Chondrocyte (in vitro differentiated cells): ENCODE measurements around the gene TPP2. TPM values are rescaled to one million over a fixed set of nuclear protein-coding genes. Genes with fewer than 3 reads are reported as not detected.

Experiments used
- DNase-seq: peaks from one replicate; pipeline ENCODE4 v3.0.0; 2021; ENCODE audit warnings: mixed read lengths, low spot score
- H3K27ac Mint-ChIP-seq: one replicate; pipeline ENCODE4 v1.8.0; 2021; ENCODE audit warnings: mild to moderate bottlenecking, moderate library complexity, mixed read lengths; ENCODE audit not compliant: unreplicated experiment
- H3K27me3 Mint-ChIP-seq: 2 replicates; pipeline ENCODE4 v1.8.0; 2021; ENCODE audit warnings: low read depth, mixed read lengths
- H3K36me3 Mint-ChIP-seq: 2 replicates; pipeline ENCODE4 v1.8.0; 2021; ENCODE audit warnings: low read depth, mixed read lengths
- H3K4me1 Mint-ChIP-seq: 2 replicates; pipeline ENCODE4 v1.8.0; 2021; ENCODE audit warnings: low read depth, mild to moderate bottlenecking, mixed read lengths
- H3K4me3 Mint-ChIP-seq: one replicate; pipeline ENCODE4 v1.8.0; 2021; ENCODE audit warnings: mild to moderate bottlenecking, moderate library complexity, mixed read lengths; ENCODE audit not compliant: unreplicated experiment
- H3K9me3 Mint-ChIP-seq: 2 replicates; pipeline ENCODE4 v1.8.0; 2021; ENCODE audit warnings: low read depth, mixed read lengths
- total RNA-seq: library from RNA; stranded (reverse); gene quantifications from 3 replicates; pipeline ENCODE4 v1.2.1, GENCODE V29; 2021
- TF ChIP-seq, protein P1 (sequence below): fragments of 200-600 bp; sonication (generic); IDR thresholded peaks from 2 replicates; pipeline ENCODE4 v1.5.0; 2021; ENCODE audit warnings: antibody characterized with exemption, mild to moderate bottlenecking, moderate library complexity

The TPP2 gene
- total RNA-seq, 1 donor from 2014 or later = 27.8 TPM

DNA sequence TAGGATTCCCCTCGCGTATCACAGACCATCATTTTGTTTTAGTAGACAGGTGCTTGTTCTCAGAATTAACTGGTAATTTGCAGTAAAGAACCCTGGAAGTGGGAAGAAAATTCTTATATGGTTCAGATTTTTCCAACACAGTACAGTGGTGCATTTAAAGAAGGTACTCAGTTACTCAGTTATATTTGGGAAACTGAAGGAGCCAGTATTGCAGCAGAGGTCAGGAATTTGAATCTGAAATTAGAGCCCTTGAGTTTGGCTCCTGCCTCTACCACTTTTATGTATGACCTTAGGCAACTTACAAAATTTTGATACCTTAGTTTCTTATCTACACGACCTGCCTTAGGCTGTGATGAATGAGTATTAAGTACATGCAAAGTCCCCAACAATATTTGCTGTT lies 78.3 kb downstream of the TPP2 start:
- DNase-seq = no peak
- TF ChIP-seq, protein P1, sequence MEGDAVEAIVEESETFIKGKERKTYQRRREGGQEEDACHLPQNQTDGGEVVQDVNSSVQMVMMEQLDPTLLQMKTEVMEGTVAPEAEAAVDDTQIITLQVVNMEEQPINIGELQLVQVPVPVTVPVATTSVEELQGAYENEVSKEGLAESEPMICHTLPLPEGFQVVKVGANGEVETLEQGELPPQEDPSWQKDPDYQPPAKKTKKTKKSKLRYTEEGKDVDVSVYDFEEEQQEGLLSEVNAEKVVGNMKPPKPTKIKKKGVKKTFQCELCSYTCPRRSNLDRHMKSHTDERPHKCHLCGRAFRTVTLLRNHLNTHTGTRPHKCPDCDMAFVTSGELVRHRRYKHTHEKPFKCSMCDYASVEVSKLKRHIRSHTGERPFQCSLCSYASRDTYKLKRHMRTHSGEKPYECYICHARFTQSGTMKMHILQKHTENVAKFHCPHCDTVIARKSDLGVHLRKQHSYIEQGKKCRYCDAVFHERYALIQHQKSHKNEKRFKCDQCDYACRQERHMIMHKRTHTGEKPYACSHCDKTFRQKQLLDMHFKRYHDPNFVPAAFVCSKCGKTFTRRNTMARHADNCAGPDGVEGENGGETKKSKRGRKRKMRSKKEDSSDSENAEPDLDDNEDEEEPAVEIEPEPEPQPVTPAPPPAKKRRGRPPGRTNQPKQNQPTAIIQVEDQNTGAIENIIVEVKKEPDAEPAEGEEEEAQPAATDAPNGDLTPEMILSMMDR = no peak
- Mint-ChIP-seq H3K4me1 (no peaks in the 10 kb centered on the region), H3K36me3 (peaks cover 34% of the 10 kb centered on the region), H3K27ac (no peak overlapping the region), H3K27me3 (no peaks in the 10 kb centered on the region), H3K4me3 (no peak overlapping the region), H3K9me3 (peaks cover 9% of the 10 kb centered on the region)

DNA sequence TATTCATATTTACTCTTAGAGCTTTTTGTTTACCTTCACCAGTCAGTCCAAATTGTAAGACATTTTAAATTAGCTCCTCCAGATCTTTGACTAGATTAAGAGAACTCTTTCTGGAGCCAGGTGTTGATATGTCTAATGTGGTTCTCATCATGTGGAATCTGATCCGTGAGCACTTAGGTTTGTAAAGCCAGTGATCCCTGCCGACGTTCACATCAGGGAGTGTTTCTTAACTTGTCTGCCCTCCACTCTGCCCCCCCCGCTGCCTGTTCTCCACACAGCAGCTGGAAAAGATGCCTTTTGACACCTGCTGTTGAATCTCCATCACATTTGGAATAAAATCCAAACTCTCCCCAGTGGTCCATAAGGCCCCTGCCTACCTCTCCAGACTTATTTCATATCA lies 80.3 kb downstream of the TPP2 start:
- Mint-ChIP-seq H3K27ac (no peak overlapping the region), H3K4me1 (no peaks in the 10 kb centered on the region), H3K9me3 (peaks cover 11% of the 10 kb centered on the region), H3K27me3 (no peaks in the 10 kb centered on the region), H3K4me3 (no peak overlapping the region), H3K36me3 (peaks cover 35% of the 10 kb centered on the region)
- no peak for DNase-seq
- TF ChIP-seq, protein P1 = no peak

DNA sequence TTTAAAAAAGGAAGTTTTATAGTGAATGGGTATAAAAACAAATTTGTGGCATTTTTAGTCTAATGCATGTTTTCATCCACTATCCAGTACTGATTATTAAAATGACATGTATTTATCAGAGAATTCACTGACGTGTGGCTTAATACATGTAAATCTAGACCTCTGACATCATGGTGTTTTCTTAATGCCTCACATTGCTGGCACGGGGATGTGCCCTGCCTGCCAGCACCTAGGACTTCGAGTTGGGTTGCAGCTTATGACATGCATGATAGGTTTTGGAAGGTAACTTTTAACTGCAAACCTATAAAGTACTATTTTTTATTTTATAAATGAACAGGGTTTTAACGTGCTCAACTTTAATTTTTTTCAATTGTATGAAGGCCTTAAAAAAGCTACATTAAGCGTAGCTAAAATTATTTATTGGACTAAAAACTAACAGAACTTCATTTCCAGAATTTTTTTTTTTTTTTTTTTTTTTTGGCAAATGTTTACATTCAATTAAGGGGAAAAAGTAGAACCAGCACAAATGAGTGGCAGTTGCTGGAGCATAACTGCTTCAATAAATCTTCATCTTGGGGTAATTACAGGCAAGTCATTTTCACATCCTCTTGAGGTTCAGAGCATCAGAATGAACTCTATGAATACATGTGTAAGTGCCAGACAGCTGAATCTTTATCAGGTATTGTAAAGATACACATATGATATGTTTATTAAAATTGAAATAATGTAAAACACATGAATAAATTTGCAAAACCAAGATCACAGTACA lies 81.7 kb downstream of the TPP2 start:
- Mint-ChIP-seq H3K4me1 (no peaks in the 10 kb centered on the region), H3K27ac (no peak overlapping the region), H3K36me3 (peaks cover 34% of the 10 kb centered on the region), H3K4me3 (no peak overlapping the region), H3K9me3 (peaks cover 11% of the 10 kb centered on the region), H3K27me3 (no peaks in the 10 kb centered on the region)
- DNase-seq = no peak
- TF ChIP-seq, protein P1 = no peak

DNA sequence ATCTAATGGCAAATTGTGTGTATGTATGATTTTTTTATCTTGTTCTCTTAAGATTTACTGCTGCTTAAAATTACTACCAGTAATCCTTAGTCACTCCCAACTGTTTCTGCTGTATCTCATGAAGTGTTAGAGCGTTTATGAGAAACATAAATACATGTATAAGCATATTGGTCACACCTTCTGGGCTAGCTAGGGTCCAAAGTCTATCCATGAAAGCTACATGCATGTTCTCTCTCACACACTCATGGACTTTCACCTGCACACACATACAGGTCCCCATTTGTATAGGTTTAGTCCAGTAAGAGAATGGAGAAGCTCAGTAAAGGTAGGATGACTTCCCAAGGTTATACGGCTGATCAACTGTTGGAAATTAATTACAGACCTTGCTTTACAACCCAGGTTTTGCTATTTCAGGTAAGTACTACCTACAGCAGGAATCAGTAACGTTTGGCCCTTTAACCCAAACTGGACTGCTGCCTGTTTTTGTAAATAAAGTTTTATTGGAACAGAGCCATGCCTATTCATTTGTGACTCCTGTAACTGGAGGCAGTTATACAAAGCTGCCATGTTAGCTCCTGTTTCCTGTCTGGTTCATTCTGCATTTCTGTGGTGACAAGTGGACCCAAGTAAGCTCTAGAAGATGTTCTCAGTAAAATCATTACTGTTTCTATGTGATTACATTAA lies 82.8 kb downstream of the TPP2 start:
- Mint-ChIP-seq H3K4me3 (no peak overlapping the region), H3K27me3 (no peaks in the 10 kb centered on the region), H3K4me1 (no peaks in the 10 kb centered on the region), H3K27ac (no peak overlapping the region), H3K9me3 (peaks cover 11% of the 10 kb centered on the region), H3K36me3 (peaks cover 31% of the 10 kb centered on the region)
- TF ChIP-seq, protein P1 = no peak
- DNase-seq = no peak

DNA sequence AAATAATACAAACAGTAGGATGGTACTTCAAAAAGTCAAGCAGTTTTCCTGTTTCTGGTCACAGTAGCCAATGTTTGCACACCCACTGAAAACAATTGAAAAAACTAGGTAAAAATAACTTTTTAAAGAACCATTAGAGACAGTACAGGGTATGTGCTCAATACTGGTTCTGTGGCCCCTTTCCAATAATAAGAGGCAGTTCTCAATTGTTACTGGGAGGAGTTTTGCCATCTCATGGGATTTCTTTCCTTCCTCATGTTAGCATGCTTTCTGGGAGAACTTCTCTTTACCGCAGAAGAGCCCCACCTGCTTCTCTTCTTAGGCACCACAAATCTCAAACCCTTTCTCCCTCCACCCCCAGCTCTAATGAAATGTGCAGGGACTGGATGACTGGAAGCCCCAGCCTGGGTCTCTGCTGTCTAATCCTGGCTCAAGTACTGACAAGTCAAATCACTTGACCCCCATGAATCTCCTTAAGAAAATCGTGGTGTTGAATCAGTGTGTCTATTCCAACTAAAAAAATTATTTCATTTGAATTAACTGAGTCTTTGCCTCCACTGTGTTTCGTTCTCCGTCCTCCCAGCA lies 83.4 kb downstream of the TPP2 start:
- Mint-ChIP-seq H3K27me3 (no peaks in the 10 kb centered on the region), H3K9me3 (peaks cover 11% of the 10 kb centered on the region), H3K36me3 (peaks cover 31% of the 10 kb centered on the region), H3K27ac (no peak overlapping the region), H3K4me1 (no peaks in the 10 kb centered on the region), H3K4me3 (no peak overlapping the region)
- TF ChIP-seq, protein P1 = no peak
- no peak for DNase-seq
